NCI-H187 (cell line): ENCODE measurements around the gene MEIS1.

Experiments used
- DNase-seq, 2 experiments: peaks; one replicate each; lab custom pipeline; 2025; lab: John Stamatoyannopoulos, UW

MEIS1 gene

DNA sequence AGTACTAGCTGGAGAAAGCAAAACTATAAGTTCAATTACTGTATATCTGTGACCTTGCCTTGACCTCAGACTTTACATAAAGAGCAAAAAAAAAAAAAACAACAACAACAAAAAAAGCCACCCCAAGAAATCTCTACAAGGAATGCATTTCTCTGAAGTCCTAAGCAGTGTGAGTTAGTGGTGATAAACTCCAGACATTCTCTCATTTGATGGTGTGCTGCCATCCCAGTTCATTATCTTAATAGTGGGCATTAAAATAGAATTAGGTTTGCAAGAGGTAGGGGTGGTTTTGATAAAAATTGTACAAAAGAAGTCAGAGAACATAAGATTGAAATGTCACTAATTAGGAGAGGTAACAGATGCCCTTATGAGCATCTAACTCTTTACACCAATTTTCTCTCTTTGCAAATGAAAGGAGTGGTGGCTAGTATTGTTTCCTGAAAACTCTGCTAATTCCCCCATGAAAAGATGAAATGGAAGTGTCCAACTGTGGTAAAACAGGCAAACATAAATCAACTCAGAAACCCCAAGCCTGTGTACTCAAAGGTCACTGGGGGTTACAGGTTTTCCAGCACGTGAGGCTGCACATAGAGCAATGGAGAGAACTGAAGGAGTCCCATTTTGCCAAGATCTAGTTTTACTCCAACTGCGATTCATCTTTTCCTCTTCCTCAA, 131.9 kb downstream of the MEIS1 start:
- no peak for DNase-seq

DNA sequence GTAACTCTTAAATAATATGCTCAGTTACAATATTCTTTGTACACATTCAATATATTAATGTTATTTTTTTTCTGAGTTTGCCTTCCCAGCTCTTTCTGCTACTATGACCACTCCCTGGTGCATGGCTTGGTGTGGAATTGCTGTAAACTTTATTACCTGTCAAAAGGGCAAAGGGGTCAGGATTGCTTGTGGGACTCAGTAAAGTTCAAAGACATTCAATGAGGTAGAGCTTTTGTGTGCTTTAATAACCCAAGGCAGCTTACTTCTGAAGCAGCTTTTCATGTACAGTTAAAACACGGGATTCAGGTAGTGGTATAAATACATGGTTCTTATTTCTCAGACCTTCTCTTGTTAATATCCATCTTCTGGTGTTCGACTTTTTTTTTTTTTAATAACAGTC, 132.8 kb downstream of the MEIS1 start:
- no peak for DNase-seq

DNA sequence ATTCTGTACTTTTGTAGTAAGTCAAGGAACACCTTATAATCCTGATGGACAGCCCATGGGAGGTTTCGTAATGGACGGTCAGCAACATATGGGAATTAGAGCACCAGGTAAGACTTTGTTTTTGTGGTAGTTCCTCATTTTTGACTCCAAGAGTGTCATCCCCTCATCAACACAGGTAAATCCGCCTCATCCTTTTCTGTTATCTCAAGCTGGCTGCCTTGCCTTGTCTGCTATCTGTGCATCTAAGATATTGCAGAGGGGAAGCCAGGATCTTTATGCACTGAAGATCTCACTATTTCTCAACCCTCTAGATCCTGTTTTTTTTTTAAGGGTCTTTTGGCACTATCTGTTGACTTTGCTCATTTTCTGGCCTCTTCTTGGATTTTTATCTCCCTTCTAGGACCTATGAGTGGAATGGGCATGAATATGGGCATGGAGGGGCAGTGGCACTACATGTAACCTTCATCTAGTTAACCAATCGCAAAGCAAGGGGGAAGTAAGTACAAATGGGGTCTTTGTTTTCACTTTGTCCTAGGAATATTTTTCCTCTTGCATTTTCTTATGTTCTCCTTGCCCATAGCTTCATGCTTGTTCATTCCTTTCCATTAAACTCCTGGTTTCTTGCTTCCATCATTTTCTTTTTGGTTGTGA, 133.8 kb downstream of the MEIS1 start:
- no peak for DNase-seq

DNA sequence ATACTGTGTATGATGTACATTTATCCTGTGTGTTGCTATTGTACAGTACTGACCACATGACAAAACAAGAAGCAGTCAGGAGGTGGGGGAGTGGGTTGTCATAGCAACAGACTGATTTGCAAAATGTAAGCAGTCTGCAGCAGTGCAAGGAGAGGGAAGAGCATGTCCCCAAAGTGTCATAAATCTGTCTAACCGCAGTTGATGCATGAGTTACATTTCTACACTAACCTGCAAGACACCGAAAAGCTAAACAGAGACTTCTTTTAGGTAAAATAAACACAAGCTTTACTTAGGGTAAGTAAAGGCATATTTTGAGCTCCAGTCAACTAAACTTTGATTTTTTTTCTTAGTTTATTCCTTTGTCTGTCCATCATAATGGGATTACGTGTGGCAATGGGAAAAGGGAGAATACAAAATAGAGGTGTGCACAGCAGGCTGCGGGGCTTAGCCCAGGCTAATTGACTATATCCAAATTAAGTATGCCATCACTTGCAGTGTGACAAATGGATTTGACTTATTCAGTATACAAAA, 134.5 kb downstream of the MEIS1 start:
- DNase-seq = peak; percentile 69 to 87

DNA sequence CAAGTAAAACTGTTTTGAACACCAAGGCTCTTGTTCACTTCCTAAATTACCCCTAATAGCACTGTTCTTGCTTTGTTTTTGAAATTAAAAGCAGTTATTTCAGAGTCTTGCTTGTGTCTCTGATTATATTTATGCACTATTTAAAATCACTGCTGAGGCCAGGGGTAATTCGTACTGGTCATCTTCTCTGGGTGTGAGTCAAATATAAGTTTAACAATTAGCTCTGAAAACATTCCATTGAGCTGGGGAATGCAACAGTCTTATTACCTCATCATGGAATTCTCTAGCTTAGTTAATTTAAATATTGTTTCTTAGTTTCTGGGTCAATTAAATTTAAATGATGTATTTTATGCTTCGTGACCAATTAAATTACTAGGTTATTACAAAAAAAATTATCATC, 135.0 kb downstream of the MEIS1 start:
- DNase-seq = no peak

DNA sequence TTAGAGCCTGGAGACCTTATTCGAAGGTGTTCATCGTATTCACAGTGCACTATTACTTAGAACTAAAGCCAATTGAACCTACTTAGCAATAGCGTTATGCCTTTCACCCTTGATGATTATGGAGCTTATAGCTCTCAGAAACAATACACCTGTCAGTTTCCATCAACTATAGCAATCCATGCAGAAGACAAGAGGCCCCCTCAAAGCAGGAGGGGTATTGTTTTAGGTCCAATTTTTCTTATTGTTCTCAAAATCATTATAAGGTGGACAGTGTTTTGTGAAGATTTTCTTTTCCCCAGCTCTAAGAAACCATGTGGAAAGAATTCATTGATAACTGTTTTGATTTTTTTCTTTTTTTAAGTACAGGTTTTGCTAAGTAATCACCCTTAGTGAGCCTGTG, 135.5 kb downstream of the MEIS1 start:
- DNase-seq = no peak

DNA sequence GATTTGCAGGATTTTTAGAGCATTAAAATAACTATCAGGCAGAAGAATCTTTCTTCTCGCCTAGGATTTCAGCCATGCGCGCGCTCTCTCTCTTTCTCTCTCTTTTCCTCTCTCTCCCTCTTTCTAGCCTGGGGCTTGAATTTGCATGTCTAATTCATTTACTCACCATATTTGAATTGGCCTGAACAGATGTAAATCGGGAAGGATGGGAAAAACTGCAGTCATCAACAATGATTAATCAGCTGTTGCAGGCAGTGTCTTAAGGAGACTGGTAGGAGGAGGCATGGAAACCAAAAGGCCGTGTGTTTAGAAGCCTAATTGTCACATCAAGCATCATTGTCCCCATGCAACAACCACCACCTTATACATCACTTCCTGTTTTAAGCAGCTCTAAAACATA, 137.0 kb downstream of the MEIS1 start:
- DNase-seq = no peak

DNA sequence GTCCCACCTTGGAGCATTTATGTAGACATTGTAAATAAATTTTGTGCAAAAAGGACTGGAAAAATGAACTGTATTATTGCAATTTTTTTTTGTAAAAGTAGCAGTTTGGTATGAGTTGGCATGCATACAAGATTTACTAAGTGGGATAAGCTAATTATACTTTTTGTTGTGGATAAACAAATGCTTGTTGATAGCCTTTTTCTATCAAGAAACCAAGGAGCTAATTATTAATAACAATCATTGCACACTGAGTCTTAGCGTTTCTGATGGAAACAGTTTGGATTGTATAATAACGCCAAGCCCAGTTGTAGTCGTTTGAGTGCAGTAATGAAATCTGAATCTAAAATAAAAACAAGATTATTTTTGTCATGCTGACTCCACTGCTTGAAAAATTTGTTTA, 137.5 kb downstream of the MEIS1 start:
- DNase-seq = no peak

DNA sequence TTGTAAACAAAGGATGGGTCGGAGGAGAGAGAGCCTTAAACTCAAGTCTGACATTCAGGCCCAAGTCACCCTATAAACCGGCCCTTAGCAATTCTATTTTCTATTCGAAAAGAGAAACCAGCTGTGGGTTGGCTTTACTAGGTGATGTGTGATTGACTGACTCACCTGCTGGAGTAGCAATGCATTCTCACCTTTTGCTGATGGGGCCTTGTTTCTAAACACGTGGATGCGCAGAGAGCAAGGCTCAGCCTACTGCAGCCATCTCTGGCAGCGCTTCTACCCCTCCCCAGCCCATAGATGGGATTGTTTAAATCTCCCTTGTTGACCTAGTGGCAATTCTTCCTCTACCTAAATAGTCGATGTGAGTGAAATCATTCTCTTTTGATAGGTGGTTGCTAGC, 138.5 kb downstream of the MEIS1 start:
- no peak for DNase-seq

DNA sequence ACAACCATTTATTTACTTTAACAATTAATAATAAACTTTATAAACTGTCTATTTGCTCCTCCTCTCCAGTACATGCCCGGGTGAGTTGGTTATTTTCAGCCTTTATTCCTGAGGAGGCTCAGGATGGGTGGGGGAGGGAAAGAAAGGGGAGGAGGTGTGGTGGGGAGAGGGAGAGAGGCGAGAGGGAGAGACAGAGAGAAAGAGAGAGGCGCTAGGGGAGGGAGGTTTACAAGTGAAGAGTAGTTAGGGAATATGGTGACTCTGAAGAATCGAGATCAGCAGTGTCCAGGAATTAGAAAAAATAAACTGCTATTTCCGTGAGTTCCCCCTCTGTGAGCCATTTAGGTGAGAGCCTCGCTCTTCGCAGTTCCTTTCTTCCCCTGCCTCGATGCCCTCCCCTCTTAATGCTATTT, 138.9 kb downstream of the MEIS1 start:
- no peak for DNase-seq

DNA sequence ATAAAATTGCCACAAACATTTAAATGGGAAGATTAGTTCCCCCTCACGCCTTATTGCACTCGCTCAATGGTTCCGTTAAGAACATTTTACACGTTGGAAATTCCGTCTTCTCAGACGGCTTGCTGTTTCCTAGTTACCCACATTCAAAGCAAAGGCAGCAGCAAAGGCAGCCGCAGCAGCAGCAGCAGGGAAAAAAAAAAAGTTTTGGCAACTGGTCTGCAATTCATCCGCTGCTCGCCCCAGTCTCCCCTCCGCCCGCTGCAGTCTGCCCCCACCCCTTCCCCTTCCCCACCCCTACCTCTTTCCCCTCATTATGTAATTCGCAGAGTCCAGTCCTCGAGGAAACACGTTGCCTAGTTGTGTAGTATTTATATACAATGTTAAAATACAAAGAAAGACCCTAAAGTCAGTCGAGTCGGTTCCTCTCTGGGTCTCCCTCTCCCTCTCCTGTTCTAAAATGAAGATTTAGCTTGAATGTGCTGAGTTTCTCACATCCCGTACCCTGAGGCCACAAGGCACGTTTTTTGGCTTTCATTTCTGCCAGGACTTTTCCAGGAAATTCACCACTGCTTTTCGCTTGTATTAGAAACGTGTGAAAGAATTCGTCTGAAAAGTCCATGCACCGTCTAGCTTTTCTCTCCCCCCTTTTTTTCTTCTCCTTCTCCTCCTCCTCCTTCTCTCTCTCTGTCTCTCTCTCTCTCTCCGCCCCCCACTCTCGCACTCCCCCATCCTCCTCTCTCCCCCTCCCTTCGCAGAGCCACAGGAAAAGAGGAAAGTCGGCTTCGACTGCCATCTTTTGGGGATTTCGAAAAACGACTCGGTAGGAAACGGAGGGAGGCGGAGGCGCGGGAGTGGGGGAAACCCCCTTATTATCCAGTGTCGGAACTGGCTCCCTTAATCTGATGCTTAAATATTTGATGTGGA, 140.0 kb downstream of the MEIS1 start:
- DNase-seq = peak; percentile 56 to 69

DNA sequence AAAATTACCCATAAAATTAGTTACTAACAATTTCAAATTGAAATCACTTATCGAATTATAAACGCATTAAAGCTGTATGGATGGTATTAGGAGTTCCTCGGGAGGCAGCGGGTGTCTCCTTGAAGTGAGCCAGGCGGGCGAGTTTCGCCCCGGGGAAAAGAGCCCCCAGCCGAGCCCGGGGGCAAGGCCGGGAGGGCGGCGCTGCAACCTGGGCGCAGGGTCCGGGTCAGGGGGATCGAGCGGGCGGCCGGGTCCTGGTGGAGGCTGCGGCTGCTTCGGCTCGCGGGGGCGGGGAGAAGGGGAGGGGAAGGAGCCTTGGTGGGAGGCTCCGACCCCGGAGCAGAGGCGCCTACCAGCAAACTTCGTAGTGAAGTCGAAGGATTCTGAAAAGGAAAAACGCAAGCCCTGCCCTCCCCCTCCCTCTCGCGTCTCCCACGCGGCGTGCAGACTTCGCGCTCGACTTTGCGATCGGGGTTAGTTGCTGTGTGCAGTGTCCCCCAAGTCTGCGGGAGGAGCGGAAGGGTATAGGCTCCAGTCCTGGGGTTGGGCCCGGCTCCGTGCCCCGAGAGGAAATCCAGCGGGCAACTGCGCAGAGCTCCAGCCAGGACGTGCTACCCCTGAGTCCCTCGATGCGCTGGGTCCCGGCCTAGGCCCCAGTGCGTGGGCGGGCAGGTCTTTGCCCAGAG, 140.8 kb downstream of the MEIS1 start:
- no peak for DNase-seq

GRCh38 chr2:66576311-66576560, 141.3 kb downstream of the MEIS1 start:
- no peak for DNase-seq

- no peak for DNase-seq
Observed at GRCh38 chr2:66576561-66577320, 141.8 kb downstream of the MEIS1 start.

- no peak for DNase-seq
Observed at GRCh38 chr2:66577321-66578053, 142.6 kb downstream of the MEIS1 start.

- DNase-seq = no peak
Observed at GRCh38 chr2:66578054-66578686, 143.2 kb downstream of the MEIS1 start.

- no peak for DNase-seq
Observed at GRCh38 chr2:66578687-66579106, 143.8 kb downstream of the MEIS1 start.

DNA sequence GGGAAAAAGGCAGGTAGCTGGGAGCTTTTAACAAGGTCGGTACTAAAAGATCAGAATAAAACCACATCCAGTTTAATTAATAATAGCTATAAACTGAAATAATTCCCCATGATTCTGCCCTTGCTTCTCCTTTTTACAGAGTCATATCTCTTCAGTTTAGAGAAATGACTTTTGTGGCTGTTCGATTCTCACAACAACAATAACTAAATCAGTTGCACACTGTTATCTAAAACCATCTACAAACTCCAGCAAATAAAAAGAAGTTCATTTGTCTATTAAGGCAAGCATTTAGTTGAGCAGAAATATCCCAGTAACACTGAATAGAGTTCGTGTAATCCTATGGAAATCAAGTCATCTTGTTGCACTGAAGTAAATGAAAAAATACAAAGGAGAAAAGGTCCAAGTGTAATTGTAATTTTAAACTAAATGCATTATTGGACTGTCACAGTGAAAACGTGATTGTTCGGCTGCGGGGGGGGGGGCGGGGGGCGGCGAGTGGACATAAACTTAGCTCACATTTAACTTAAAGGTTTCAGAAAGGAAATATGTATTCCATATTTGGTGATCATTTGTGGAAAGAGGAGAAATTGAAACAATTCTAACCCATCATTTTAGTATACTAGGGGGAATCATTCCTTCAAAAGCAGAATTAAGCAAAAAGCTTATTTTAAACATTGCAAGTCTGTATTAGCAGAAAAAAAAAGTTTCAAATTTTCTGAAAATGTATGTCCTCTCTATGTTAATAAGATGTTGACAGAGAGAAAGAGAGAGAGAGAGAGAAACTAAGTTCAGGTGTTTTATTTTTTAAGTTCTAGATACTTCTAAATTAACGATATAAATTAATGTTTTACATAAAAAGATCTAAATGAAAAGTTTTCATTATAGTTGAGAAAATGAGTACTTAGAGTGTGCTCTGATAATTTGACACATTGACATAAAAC, 144.5 kb downstream of the MEIS1 start:
- DNase-seq = no peak
